HepG2 (cell line): ENCODE measurements around the gene CPM. TPM values are rescaled to one million over a fixed set of nuclear protein-coding genes. Genes with fewer than 3 reads are reported as not detected.

Experiments used
- ATAC-seq: fragments of 200-7000 bp; cut with Tn5 transposase; 3 replicates; pipeline ENCODE4 v1.9.1; 2020; ENCODE audit warnings: mild to moderate bottlenecking, moderate library complexity
- BruUV-seq: library from RNA; stranded (reverse); fragments of 400-500 nt; replicated peaks from 2 replicates; lab custom pipeline; 2021; lab: Mats Ljungman, UMichigan
- CTCF ChIA-PET: fragments of 300-600 bp; formaldehyde crosslinking; extraction: SDS; loops from one replicate; lab custom pipeline; 2021; ENCODE audit warnings: low total read pairs, inconsistent platforms, low intra/inter-chr PET ratio; lab: Yijun Ruan, JAX
- POLR2A ChIA-PET: fragments of 350-600 bp; sonication (Branson Sonifier 250); formaldehyde crosslinking; loops from one replicate; lab custom pipeline; 2020; ENCODE audit warnings: antibody characterized with exemption, inconsistent platforms; lab: Yijun Ruan, JAX
- DNase-seq: peaks from one replicate; pipeline ENCODE4 v3.0.0-alpha.2; 2015; ENCODE audit warnings: low spot score
- FAIRE-seq: peaks from 3 replicates; lab custom pipeline; 2011; peaks lifted over from hg19 to GRCh38; lab: Jason Lieb, UNC
- H2AFZ ChIP-seq: one replicate; pipeline ENCODE4 v1.6.1; 2011; ENCODE audit warnings: low read length, inconsistent platforms
- H3K27ac ChIP-seq: fragments of 300-600 bp; 3 replicates; pipeline ENCODE4 v1.8.0; 2011; ENCODE audit warnings: mixed run types, mild to moderate bottlenecking, mixed read lengths, low read length, inconsistent platforms; ENCODE audit not compliant: insufficient read depth; ENCODE audit errors: extremely low read length
- H3K27me3 ChIP-seq, 2 experiments: fragments of 200-600 bp in 1 of 2; 2 replicates in 1 of 2; 3 replicates in 1 of 2; pipeline versions ENCODE4 v1.6.0 to v1.8.0; 2011; ENCODE audit warnings: low read length in 2 of 2, mild to moderate bottlenecking in 2 of 2, moderate library complexity in 2 of 2, inconsistent platforms in 1 of 2; ENCODE audit not compliant: insufficient read depth in 2 of 2, control insufficient read depth in 1 of 2
- H3K36me3 ChIP-seq, 2 experiments: fragments of 200-600 bp in 1 of 2; replicated peaks in 1 of 2; 2 replicates in 1 of 2; 3 replicates in 1 of 2; pipeline versions ENCODE4 v1.5.1 to v1.8.0; 2011; ENCODE audit warnings: low read length in 2 of 2, inconsistent platforms in 1 of 2; ENCODE audit not compliant: insufficient read depth in 2 of 2, control insufficient read depth in 1 of 2
- H3K4me1 ChIP-seq: 2 replicates; pipeline ENCODE4 v1.5.1; 2012; ENCODE audit warnings: low read length, inconsistent platforms; ENCODE audit not compliant: insufficient read depth
- H3K4me2 ChIP-seq: 2 replicates; pipeline ENCODE4 v1.6.0; 2011; ENCODE audit warnings: low read depth, low read length, inconsistent platforms
- H3K4me3 ChIP-seq, 3 experiments: fragments of 200-600 bp in 1 of 3; sonication (generic), shearing (Covaris generic) in 1 of 3; replicated peaks in 1 of 3; 2 replicates each; pipeline ENCODE4 v1.5.1; 2011 to 2016; ENCODE audit warnings: low read length in 3 of 3, inconsistent platforms in 2 of 3, low read depth in 2 of 3, mild to moderate bottlenecking in 2 of 3, control low read depth in 1 of 3, mixed read lengths in 1 of 3; ENCODE audit not compliant: insufficient read depth in 1 of 3
- H3K79me2 ChIP-seq: one replicate; pipeline ENCODE4 v1.6.1; 2011; ENCODE audit warnings: low read length, inconsistent platforms; ENCODE audit not compliant: insufficient read depth
- H3K9ac ChIP-seq: 2 replicates; pipeline ENCODE4 v1.6.0; 2011; ENCODE audit warnings: mild to moderate bottlenecking, low read depth, low read length, inconsistent platforms; ENCODE audit not compliant: insufficient read depth
- H3K9me3 ChIP-seq: 2 replicates; pipeline ENCODE4 v1.5.1; 2012; ENCODE audit warnings: mild to moderate bottlenecking, low read length
- H4K20me1 ChIP-seq: 2 replicates; pipeline ENCODE4 v1.6.0; 2011; ENCODE audit warnings: inconsistent platforms, mild to moderate bottlenecking, low read length, moderate library complexity; ENCODE audit not compliant: insufficient read depth
- AKAP8 ChIP-seq: sonication (generic); formaldehyde crosslinking; IDR thresholded peaks from 2 replicates; pipeline ENCODE4 v1.5.1; 2020; ENCODE audit warnings: mild to moderate bottlenecking, missing genetic modification reagents
- KLF12 ChIP-seq: sonication (generic); formaldehyde crosslinking; IDR thresholded peaks from 2 replicates; pipeline ENCODE4 v1.4.0; 2020; ENCODE audit warnings: missing genetic modification reagents, borderline replicate concordance
- PRPF4 ChIP-seq: fragments of 200-400 bp; formaldehyde crosslinking; IDR thresholded peaks from 2 replicates; pipeline ENCODE4 v1.6.1; 2016; ENCODE audit warnings: low read length, low read depth; ENCODE audit not compliant: poor library complexity, severe bottlenecking
- RBFOX2 ChIP-seq: fragments of 200-400 bp; formaldehyde crosslinking; IDR thresholded peaks from 2 replicates; pipeline ENCODE4 v1.6.1; 2017; ENCODE audit warnings: low read depth, mild to moderate bottlenecking, low read length
- RBM22 ChIP-seq: fragments of 200-400 bp; formaldehyde crosslinking; optimal IDR thresholded peaks from 2 replicates; pipeline ENCODE3; 2017; ENCODE audit warnings: mild to moderate bottlenecking, low read length, moderate library complexity
- SSRP1 ChIP-seq: IDR thresholded peaks from 2 replicates; pipeline ENCODE4 v1.6.1; 2016; ENCODE audit warnings: control low read depth
- ZNF546 ChIP-seq: sonication (generic); formaldehyde crosslinking; conservative IDR thresholded peaks from 2 replicates; pipeline ENCODE4 v1.8.1; 2023; ENCODE audit warnings: mild to moderate bottlenecking, missing genetic modification reagents
- ZSCAN12 ChIP-seq: sonication (generic); formaldehyde crosslinking; IDR thresholded peaks from 2 replicates; pipeline ENCODE4 v1.9.0; 2021; ENCODE audit warnings: mild to moderate bottlenecking, missing genetic modification reagents
- WGBS: methylation state at CpG from one replicate; pipeline ENCODE4 v1.1.6; 2017; ENCODE audit warnings: low lambda C conversion rate; 5-methylcytosine and 5-hydroxymethylcytosine counted together
- in situ Hi-C: cut with HindIII; loops from 2 replicates; pipeline ENCODE4 v1.10.0; 2017; ENCODE audit warnings: low pct_unique_long_range_greater_than_20kb; ENCODE audit not compliant: extremely low pct_ligation_motif_present
- intact Hi-C: fragments of 100-400 bp; cut with micrococcal nuclease; formaldehyde crosslinking; loops from one replicate; pipeline ENCODE4 v1.10.0; 2022; ENCODE audit not compliant: unreplicated experiment
- polyA plus RNA-seq, 8 experiments: library from polyadenylated mRNA; depleted of rRNA in 3 of 8; stranded (reverse) in 7 of 8; unstranded in 1 of 8; fragments of >200 nt; fragmentation: Illumina TruSeq in 4 of 8; extraction: Trizol in 4 of 8; gene quantifications; 2 replicates each; pipeline versions ENCODE4 v1.2.1 to v1.2.3, GENCODE V29; 2011 to 2016; ENCODE audit warnings: low read depth in 4 of 8, missing spikeins in 1 of 8, mixed read lengths in 1 of 8; ENCODE audit not compliant: insufficient read depth in 1 of 8
- total RNA-seq, 5 experiments: library from RNA; depleted of rRNA; stranded (reverse); fragments of >200 nt; fragmentation: Illumina TruSeq; extraction: Trizol; gene quantifications; 2 replicates each; pipeline ENCODE4 v1.2.3, GENCODE V29; 2016; ENCODE audit warnings: low read depth in 1 of 5
- TF ChIP-seq, protein P1 (sequence below): sonication (generic); formaldehyde crosslinking; IDR thresholded peaks from 2 replicates; pipeline ENCODE4 v1.4.0; 2020; ENCODE audit warnings: missing genetic modification reagents

The CPM gene
- total and polyA plus RNA-seq, 2 of the 13 experiments (the other 11 are each of a cell fraction or from before 2014, with no cell fraction given): not detected

DNA sequence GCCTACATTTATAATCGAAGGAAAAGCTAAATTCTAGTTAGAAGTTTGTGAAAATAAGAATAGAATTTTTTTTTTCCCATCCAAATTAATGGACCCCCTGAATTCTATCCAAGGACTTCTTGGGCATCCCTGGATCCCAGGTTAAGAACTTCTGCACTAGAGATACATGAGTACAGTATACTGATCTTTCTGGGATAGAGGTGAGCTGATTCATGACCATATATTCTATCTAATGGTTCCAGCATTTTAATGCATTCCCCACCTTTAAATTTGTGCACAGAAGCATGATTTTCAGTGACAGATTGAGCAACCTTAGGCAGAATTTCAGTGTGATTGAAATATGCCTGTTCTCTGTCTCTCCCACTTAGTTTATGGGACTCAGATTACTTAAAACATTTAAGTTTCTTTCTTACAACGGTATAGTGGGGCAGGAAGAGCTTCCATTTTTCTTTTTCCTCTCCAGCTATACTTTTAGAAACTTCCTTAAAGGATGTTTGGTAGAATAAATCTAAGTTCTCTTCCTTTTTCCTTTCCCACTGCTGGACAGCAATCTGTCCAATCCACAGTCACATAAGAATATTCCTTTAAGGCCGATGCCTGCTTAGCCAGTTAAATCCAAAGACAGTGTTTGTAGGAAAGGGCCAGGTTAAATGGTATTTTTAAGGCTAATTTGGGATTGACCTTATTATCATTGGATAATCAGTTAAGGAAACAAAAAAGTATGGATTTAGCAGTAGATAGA, 118.3 kb downstream of the CPM start:
- peak overlapping the region; percentile 35 to 45 (median 36); a peak in 5 of 6 replicates for H3K4me3 ChIP-seq
- intact Hi-C loops: no loop called here
- no peak for DNase-seq
- CTCF ChIA-PET: no interaction called here
- TF ChIP-seq PRPF4: no peak
- peak; percentile 67; the same call in 1 of the 2 replicates for TF ChIP-seq SSRP1
- TF ChIP-seq, protein P1, sequence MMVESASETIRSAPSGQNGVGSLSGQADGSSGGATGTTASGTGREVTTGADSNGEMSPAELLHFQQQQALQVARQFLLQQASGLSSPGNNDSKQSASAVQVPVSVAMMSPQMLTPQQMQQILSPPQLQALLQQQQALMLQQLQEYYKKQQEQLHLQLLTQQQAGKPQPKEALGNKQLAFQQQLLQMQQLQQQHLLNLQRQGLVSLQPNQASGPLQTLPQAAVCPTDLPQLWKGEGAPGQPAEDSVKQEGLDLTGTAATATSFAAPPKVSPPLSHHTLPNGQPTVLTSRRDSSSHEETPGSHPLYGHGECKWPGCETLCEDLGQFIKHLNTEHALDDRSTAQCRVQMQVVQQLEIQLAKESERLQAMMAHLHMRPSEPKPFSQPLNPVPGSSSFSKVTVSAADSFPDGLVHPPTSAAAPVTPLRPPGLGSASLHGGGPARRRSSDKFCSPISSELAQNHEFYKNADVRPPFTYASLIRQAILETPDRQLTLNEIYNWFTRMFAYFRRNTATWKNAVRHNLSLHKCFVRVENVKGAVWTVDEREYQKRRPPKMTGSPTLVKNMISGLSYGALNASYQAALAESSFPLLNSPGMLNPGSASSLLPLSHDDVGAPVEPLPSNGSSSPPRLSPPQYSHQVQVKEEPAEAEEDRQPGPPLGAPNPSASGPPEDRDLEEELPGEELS: no peak
- TF ChIP-seq RBM22: peak; percentile 30
- H3K27ac ChIP-seq: no peak overlapping the region
- peaks cover 6 to 58% of the 10 kb centered on the region in 2 experiments for H3K36me3 ChIP-seq
- peak overlapping the region; percentile 76 for H3K4me2 ChIP-seq
- no peak for FAIRE-seq
- in situ Hi-C loops: no loop called here
- H2AFZ ChIP-seq: no peak overlapping the region
- peaks cover 69% of the 10 kb centered on the region for H3K4me1 ChIP-seq
- POLR2A ChIA-PET: interaction anchor here (0.8 to 8.3 kb wide), 3 partner anchors 16 to 69 kb away, joined by 3 to 54 read pairs (median 3); partner anchors contain the start of gene SLC35E3
- no peak for ATAC-seq
- no peak overlapping the region; the same call in 1 of the 2 replicates for H3K9ac ChIP-seq
- 50% methylated on average over 3 of the region's 3 CpGs for WGBS
- H3K79me2 ChIP-seq: peaks cover 91% of the 10 kb centered on the region
- BruUV-seq: no TSS peak
- H4K20me1 ChIP-seq: peaks cover 77% of the 10 kb centered on the region
- no peaks in the 10 kb centered on the region for H3K27me3 ChIP-seq
- no peaks in the 10 kb centered on the region for H3K9me3 ChIP-seq

DNA sequence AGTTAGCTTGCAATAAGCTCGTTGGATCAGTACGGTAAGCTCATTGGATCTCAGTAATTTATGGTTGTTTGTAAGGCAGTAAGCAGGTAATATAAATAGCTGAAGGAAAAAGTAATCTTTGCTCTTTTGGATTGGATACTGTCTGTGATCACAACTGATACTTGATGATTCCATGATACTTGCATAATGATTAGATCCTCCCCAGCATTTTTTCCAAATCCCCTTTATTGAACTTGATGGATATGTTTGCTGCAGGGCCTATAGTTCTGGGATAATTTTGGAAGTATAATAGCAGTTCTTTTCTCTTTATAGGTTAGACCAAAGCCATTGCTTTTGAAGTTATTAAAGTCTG, 119.8 kb downstream of the CPM start:
- ChIA-PET POLR2A (interaction anchor here (0.9 to 8.3 kb wide), 5 partner anchors 9 to 67 kb away, joined by 3 to 54 read pairs (median 5); partner anchors contain the start of gene SLC35E3), CTCF (no interaction called here)
- Histone ChIP-seq H3K4me2 (peak overlapping the region; percentile 76), H3K9ac (peak overlapping the region; percentile 28; the same call in 1 of the 2 replicates), H3K27ac (no peak overlapping the region), H3K36me3 (peaks cover 6 to 47% of the 10 kb centered on the region in 2 experiments), H3K4me3 (peak overlapping the region; percentile 82 to 94 (median 88); a peak in 5 of 6 replicates), H3K27me3 (no peaks in the 10 kb centered on the region; a peak in 1 of 5 replicates), H3K4me1 (peaks cover 58% of the 10 kb centered on the region), H2AFZ (no peak overlapping the region), H3K9me3 (no peaks in the 10 kb centered on the region), H4K20me1 (peaks cover 69% of the 10 kb centered on the region), H3K79me2 (peaks cover 93% of the 10 kb centered on the region)
- FAIRE-seq (no peak), DNase-seq (no peak), ATAC-seq (no peak)
- in situ Hi-C loops: no loop called here
- no TSS peak for BruUV-seq
- 24% methylated on average over 2 of the region's 2 CpGs for WGBS
- TF ChIP-seq AKAP8 (CRISPR knock-in tag) (no peak), KLF12 (no peak), RBFOX2 (peak; percentile 76), ZNF546 (CRISPR knock-in tag) (no peak), ZSCAN12 (no peak)
- intact Hi-C loops: no loop called here
